Hematopoietic multipotent progenitor cell treated with erythropoietin and hydrocortisone succinate and interleukin-3 and kit ligand, for 6 days (in vitro differentiated cells): ENCODE results near the gene CCR9.
"Not testable (repeated sequence)": the region's sequence is repeated elsewhere in the genome, so short reads cannot be mapped to it uniquely, and the experiment has no call there.

Experiments used
- DNase-seq: peaks from one replicate; pipeline ENCODE4 v3.0.0-alpha.2; 2015

Gene CCR9

GRCh38 chr3:45885979-45886705 lies at the start of gene CCR9:
Gene CCR9, plus strand, starts transcription at chr3:45886543. Its CDS starts 8,391 bp downstream, at chr3:45894934.
- no peak for DNase-seq

DNA sequence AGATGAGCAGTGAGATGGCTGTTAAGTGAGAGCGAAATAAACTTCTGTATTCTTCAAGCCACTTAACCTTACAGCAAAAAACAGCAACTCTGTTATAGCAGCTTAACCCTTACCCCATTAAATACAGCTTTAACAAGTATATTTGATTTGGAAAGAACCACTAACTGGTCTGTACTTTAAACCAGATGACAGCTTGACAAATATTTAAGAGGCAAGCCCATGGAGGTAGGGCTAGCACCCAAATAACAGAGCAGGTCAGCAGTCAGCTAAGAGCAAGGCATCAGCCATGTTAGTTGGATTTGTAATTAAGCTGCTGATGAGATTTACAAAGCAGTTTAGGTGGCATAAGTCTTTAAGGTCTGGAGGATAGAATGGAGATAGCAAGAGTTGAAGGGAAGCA lies 47.9 kb upstream of the CCR9 start:
- DNase-seq = no peak

GRCh38 chr3:45841420-45841756 lies 45.0 kb upstream of the CCR9 start:
- DNase-seq = peak; percentile 52

- DNase-seq = peak; percentile 99
Observed at GRCh38 chr3:45841757-45842491, 44.4 kb upstream of the CCR9 start, which contains the start of gene LZTFL1. Gene LZTFL1, minus strand, starts transcription at chr3:45842119. Its CDS starts 128 bp downstream, at chr3:45841991.

- no peak for DNase-seq
Observed at GRCh38 chr3:45842851-45843625, 43.3 kb upstream of the CCR9 start.

DNA sequence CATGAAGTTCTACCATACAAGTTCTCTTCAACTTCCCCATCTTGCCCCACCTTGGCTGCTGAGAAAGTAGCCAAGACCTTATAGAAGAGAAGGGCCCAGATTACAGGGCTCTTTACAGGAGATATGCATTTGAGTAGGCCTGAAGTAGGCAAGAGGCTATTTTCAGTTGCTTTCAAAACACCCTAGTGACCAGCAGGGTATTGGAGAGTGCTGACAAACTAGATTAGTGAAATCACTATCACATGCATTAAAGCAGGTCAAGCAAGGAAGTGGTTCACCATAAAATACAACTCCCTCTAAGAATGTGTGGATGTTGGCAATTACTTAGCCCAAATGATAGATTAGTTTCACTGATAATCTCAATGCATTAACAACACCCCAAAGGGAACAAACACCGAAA lies 41.7 kb upstream of the CCR9 start:
- DNase-seq = peak; percentile 7

DNA sequence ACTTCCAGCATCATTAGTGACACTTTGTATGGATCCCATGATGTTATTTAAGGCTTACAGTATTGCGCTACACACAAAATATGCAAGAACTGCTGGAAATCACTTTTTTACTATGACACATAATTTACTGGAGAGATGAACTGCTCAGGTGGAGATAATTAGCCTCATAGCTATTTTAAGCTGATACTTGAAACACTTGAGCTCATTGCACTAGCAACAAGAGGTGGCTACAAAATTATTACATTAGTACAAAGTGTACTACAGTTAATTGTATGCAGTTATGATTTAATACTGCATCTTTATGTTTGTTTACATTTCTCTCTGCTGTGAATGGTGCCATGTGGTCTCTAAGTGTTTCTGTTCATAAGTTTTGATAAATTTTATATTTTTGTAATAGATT lies 38.0 kb upstream of the CCR9 start:
- no peak for DNase-seq

DNA sequence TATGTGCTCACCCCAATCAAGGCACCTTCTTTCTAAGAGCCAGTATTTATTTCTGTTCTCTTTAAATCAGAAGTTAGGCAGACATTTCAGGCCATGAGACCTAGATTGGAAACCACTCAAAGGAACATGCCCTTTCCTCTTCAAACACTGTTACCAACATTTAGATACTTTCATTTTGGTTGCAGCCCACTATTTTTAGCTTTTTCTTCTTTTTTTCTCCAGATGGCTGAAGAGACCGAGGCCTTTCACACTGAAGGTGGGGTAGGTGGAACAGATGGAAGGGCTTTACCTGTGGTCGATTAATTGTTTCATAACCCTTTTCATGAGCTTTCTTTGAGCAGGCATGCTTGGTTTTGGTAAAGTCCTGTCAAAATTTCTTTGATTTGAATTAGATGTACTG lies 33.5 kb upstream of the CCR9 start:
- DNase-seq = no peak

DNA sequence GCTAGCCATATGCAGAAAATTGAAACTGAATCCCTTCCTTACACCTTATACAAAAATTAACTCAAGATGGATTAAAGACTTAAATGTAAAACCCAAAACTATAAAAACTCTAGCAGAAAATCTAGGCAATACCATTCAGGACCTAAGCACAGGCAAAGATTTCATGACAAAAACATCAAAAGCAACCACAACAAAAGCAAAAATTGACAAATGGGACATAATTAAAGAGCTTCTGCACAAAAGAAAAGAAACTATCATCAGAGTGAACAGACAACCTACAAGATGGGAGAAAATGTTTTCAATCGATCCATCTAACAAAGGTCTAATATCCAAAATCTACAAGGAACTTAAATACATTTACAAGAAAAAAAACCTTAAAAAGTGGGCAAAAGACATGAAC lies 30.0 kb upstream of the CCR9 start:
- DNase-seq = not testable (repeated sequence)

- not testable (repeated sequence) for DNase-seq
Observed at GRCh38 chr3:45857024-45857423, 29.3 kb upstream of the CCR9 start.

- DNase-seq = peak; percentile 83
Observed at GRCh38 chr3:45858809-45859543, 27.4 kb upstream of the CCR9 start.

GRCh38 chr3:45860481-45860880 lies 25.9 kb upstream of the CCR9 start:
- DNase-seq = no peak

GRCh38 chr3:45861043-45861719 lies 25.2 kb upstream of the CCR9 start:
- no peak for DNase-seq

DNA sequence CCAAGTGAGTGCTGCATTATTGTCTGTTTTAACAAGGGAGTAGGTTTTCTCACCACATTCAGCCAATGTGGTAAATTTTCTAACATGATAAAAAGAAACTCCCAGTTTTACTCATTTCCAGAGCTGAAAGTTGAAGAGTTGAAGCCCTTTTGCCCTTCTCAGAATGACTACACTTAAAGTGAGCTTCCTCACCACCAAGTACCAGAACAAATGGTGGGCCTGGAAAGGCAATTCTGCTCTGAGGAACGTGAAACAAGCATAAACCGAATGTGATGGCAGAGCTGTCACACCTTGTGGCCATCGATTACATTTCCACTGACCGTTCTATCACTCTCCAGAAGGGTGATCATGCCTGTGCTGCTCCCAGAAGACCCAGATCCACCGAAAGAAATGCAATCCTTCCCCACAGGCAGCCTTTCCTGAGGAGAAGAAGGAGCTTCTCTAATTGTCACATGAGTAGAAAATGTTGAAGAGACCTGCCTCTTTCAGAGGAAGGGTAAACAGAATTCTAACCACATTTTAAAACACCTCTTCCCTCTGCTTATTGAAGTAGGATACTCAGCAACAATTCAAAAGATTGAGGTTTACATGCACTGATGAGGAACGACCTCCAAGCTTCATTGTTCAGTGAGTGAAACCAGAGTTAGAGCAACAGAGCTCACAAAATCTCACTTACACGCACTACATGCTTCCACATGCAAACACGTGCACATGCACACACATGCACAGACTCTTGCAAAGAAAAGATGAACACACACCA lies 21.4 kb upstream of the CCR9 start:
- no peak for DNase-seq

DNA sequence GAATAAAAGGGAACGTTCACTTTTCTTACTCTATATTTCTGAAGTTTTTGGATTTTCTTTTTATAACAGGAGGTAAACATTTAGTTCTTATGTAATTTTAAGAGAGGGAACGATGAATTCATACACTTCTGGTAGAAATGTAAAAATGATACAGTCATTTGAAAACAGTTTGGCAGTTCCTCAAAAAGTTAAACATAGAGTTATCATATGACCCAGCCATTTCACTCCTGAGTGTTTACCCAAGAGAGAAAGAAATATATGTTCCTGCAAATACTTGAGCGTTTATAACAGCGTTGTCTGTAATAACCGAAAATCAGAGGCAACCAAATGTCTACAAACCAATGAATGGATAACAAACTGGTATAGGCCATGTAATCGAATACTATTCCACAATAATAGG lies 20.8 kb upstream of the CCR9 start:
- DNase-seq = no peak

GRCh38 chr3:45868213-45868612 lies 18.1 kb upstream of the CCR9 start:
- no peak for DNase-seq

- DNase-seq = no peak
Observed at GRCh38 chr3:45868650-45869049, 17.7 kb upstream of the CCR9 start.

- no peak for DNase-seq
Observed at GRCh38 chr3:45869638-45870037, 16.7 kb upstream of the CCR9 start.

DNA sequence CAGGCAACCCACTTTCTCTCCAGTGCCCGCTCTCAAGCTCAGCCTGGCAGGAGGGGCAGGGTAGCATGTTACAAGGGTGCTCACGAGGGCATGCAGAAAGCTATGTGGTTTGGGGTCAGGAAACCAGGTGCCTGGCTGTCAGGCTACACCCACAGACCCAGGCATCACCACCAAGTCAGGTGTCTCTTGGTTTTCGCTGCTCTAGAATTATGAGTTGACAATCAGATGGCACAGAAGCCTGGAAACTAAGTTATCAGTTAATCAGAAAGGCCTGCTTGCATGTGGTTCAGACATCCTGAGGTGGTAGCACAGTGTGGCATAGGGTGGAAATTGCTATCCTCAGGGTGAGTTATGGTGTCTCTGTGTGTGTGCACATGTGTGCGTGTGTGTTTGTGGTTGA lies 16.2 kb upstream of the CCR9 start:
- DNase-seq = peak; percentile 59

GRCh38 chr3:45871780-45872179 lies 14.6 kb upstream of the CCR9 start:
- DNase-seq = no peak

DNA sequence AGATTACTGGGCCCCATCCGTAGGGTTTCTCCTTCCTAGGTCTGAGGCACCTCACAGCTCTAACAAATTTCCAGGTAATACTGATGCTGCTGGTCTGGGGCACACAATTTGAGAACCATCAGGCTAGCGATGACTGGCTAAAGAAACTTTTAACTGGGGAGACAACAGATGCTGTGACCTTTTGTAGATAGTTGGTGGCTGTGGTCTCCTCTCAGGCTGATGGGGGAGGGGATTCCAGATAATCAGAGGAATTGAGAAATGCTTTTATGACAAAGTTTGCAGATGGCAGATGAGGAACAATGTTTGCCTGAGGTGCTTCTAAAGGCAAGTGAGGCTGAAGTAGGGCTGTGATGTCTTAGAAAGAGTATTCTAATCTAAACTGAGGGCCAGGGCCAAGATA lies 13.8 kb upstream of the CCR9 start:
- DNase-seq = peak; percentile 27

DNA sequence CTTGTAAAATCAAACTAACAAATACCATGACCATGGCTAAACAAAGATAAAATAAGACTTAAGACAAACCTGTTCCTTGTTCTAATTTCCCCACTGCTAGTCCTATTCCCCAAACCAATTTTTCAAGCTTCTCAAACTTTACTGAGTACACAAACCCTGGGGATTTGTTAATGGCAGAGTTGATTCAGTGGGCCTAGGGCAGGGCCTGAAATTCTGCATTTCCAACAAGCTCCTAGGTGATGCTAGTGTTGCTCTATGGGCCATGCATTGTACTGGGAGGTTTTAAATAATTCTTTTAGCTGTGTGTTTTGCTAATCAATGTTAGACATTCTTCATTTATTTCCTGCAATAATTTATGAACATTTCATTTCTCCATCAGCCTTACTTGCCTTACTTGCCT lies 13.3 kb upstream of the CCR9 start:
- no peak for DNase-seq
